GM12891 (cell line): ENCODE data around the gene SPARC.
A peak's percentile ranks its signal among the peaks of the same experiment; 100 is the strongest.

Experiments used
- DNase-seq: peaks from one replicate; pipeline ENCODE4 v3.0.0; 2011; ENCODE audit warnings: low spot score; ENCODE audit not compliant: insufficient read length
- FAIRE-seq: peaks from 2 replicates; lab custom pipeline; 2011; peaks lifted over from hg19 to GRCh38; lab: Jason Lieb, UNC
- PAX5 ChIP-seq: IDR thresholded peaks from 2 replicates; pipeline ENCODE4 v1.6.1; 2011; ENCODE audit warnings: low read length, moderate library complexity, mild to moderate bottlenecking; ENCODE audit not compliant: insufficient read depth, severe bottlenecking
- POLR2A ChIP-seq: IDR thresholded peaks from 2 replicates; pipeline ENCODE4 v1.6.1; 2011; ENCODE audit warnings: low read depth, low read length, control low read depth
- POLR2AphosphoS5 ChIP-seq: IDR thresholded peaks from 2 replicates; pipeline ENCODE4 v1.6.1; 2011; ENCODE audit warnings: low read depth, low read length, control low read depth
- POU2F2 ChIP-seq: IDR thresholded peaks from 2 replicates; pipeline ENCODE4 v1.6.1; 2011; ENCODE audit warnings: low read depth, mild to moderate bottlenecking, control low read depth, low read length, moderate library complexity
- SPI1 ChIP-seq: IDR thresholded peaks from 2 replicates; pipeline ENCODE4 v1.6.1; 2011; ENCODE audit warnings: low read depth, low read length, control low read depth
- TAF1 ChIP-seq: IDR thresholded peaks from 2 replicates; pipeline ENCODE4 v1.6.1; 2011; ENCODE audit warnings: low read depth, low read length, control low read depth

The SPARC gene

GRCh38 chr5:151647320-151647861 lies 39.3 kb downstream of the SPARC start:
- DNase-seq (no peak), FAIRE-seq (no peak)
- no peak for TF ChIP-seq TAF1
- no peak for TF ChIP-seq SPI1
- no peak for TF ChIP-seq POU2F2
- TF ChIP-seq POLR2AphosphoS5 = no peak
- no peak for TF ChIP-seq POLR2A
- TF ChIP-seq PAX5 = no peak

GRCh38 chr5:151646334-151646733 lies 40.4 kb downstream of the SPARC start:
- TF ChIP-seq POLR2AphosphoS5 = no peak
- TF ChIP-seq POU2F2 = no peak
- no peak for TF ChIP-seq POLR2A
- no peak for TF ChIP-seq TAF1
- TF ChIP-seq PAX5 = no peak
- TF ChIP-seq SPI1 = no peak
- FAIRE-seq (no peak), DNase-seq (no peak)

- peak; percentile 87 for TF ChIP-seq SPI1
- no peak for TF ChIP-seq POLR2AphosphoS5
- FAIRE-seq = peak; percentile 20
- DNase-seq = no peak
Observed at GRCh38 chr5:151643388-151643787, 43.3 kb downstream of the SPARC start.

GRCh38 chr5:151642472-151643140 lies 44.1 kb downstream of the SPARC start:
- no peak for FAIRE-seq
- DNase-seq = no peak
- TF ChIP-seq PAX5 (no peak), SPI1 (no peak), TAF1 (no peak)

- no peak for TF ChIP-seq POU2F2
- FAIRE-seq = no peak
- DNase-seq = no peak
Observed at GRCh38 chr5:151638619-151639018, 48.1 kb downstream of the SPARC start.

- FAIRE-seq = no peak
- no peak for DNase-seq
- TF ChIP-seq PAX5 = no peak
Observed at GRCh38 chr5:151637676-151638075, 49.0 kb downstream of the SPARC start.

GRCh38 chr5:151633892-151634291 lies 52.8 kb downstream of the SPARC start:
- FAIRE-seq = no peak
- TF ChIP-seq POLR2A (no peak), PAX5 (no peak), SPI1 (no peak), TAF1 (no peak), POLR2AphosphoS5 (no peak), POU2F2 (no peak)

GRCh38 chr5:151632941-151633340 lies 53.8 kb downstream of the SPARC start:
- TF ChIP-seq POLR2A (no peak), SPI1 (no peak), POU2F2 (no peak), PAX5 (no peak), TAF1 (no peak), POLR2AphosphoS5 (no peak)
- FAIRE-seq = no peak
- DNase-seq = no peak

More at GRCh38 chr5:151633892-151634291, 52.8 kb downstream of the SPARC start:
- DNase-seq = no peak

GRCh38 chr5:151632524-151632923 lies 54.2 kb downstream of the SPARC start:
- DNase-seq (no peak), FAIRE-seq (no peak)
- TF ChIP-seq POU2F2 = no peak
- no peak for TF ChIP-seq POLR2AphosphoS5
- TF ChIP-seq TAF1 = no peak
- TF ChIP-seq POLR2A = no peak
- no peak for TF ChIP-seq SPI1
- TF ChIP-seq PAX5 = no peak

- FAIRE-seq (no peak), DNase-seq (no peak)
- TF ChIP-seq SPI1 (no peak), POLR2A (no peak), TAF1 (no peak), PAX5 (no peak), POLR2AphosphoS5 (no peak), POU2F2 (no peak)
Observed at GRCh38 chr5:151631941-151632340, 54.8 kb downstream of the SPARC start.

- DNase-seq (no peak), FAIRE-seq (no peak)
- TF ChIP-seq POLR2A (no peak), POLR2AphosphoS5 (no peak), PAX5 (no peak), SPI1 (no peak), TAF1 (no peak), POU2F2 (no peak)
Observed at GRCh38 chr5:151630088-151630487, 56.6 kb downstream of the SPARC start.
